K562 (cell line): Measurements from ENCODE around the gene IL4I1. TPM values are rescaled to one million over a fixed set of nuclear protein-coding genes. Genes with fewer than 3 reads are reported as not detected.

Experiments
- ARID2 ChIP-seq: fragments of 450-650 bp; IDR thresholded peaks from 2 replicates; pipeline ENCODE4 v1.6.1; 2017; ENCODE audit warnings: antibody characterized with exemption, mild to moderate bottlenecking
- CCNT2 ChIP-seq: IDR thresholded peaks from 2 replicates; pipeline ENCODE4 v1.6.1; 2011; ENCODE audit warnings: borderline replicate concordance, low read depth, mild to moderate bottlenecking, moderate library complexity, mixed read lengths, low read length; ENCODE audit not compliant: insufficient read length; ENCODE audit errors: extremely low read depth
- CHD4 ChIP-seq: fragments of 200-600 bp; sonication (generic); IDR thresholded peaks from 3 replicates; pipeline ENCODE4 v1.6.1; 2012; ENCODE audit warnings: low read depth, mild to moderate bottlenecking, mixed read lengths, low read length, inconsistent platforms; ENCODE audit not compliant: insufficient read depth, insufficient replicate concordance, poor library complexity, severe bottlenecking
- EGR1 ChIP-seq: fragments of 450-650 bp; conservative IDR thresholded peaks from 2 replicates; pipeline ENCODE4 v1.6.1; 2017; ENCODE audit warnings: mild to moderate bottlenecking
- JUN ChIP-seq, 2 experiments: sonication (generic) in 1 of 2; formaldehyde crosslinking in 1 of 2; IDR thresholded peaks; 2 replicates each; pipeline versions ENCODE4 v1.6.1 to v1.8.0; 2012 to 2022; ENCODE audit warnings: borderline replicate concordance in 2 of 2, mild to moderate bottlenecking in 2 of 2, improper control_type of control experiment in 1 of 2, low read depth in 1 of 2, low read length in 1 of 2, missing genetic modification reagents in 1 of 2
- MAX ChIP-seq: sonication (generic); formaldehyde crosslinking; IDR thresholded peaks from 2 replicates; pipeline ENCODE4 v1.9.0; 2022; ENCODE audit warnings: mild to moderate bottlenecking, missing genetic modification reagents
- MYBL2 ChIP-seq, 2 experiments: fragments of 450-650 bp in 1 of 2; sonication (generic) in 1 of 2; formaldehyde crosslinking in 1 of 2; IDR thresholded peaks; 2 replicates each; pipeline versions ENCODE4 v1.6.1 to v1.8.1; 2017 to 2022; ENCODE audit warnings: borderline replicate concordance in 1 of 2, inconsistent platforms in 1 of 2, low read depth in 1 of 2, mild to moderate bottlenecking in 1 of 2, missing genetic modification reagents in 1 of 2, moderate library complexity in 1 of 2
- POLR2A ChIP-seq: fragments of 450-650 bp; conservative IDR thresholded peaks from 2 replicates; pipeline ENCODE4 v1.6.1; 2016
- PPARD ChIP-seq: fragments of 250-450 bp; sonication (Bioruptor Pico); IDR thresholded peaks from 2 replicates; pipeline ENCODE4 v1.8.0; 2022; ENCODE audit warnings: inconsistent platforms, mild to moderate bottlenecking, moderate library complexity
- RB1 ChIP-seq: fragments of 450-650 bp; IDR thresholded peaks from 2 replicates; pipeline ENCODE4 v1.6.1; 2017; ENCODE audit warnings: low read depth, mild to moderate bottlenecking
- SMAD4 ChIP-seq: fragments of 250-450 bp; sonication (Bioruptor Pico); conservative IDR thresholded peaks from 2 replicates; pipeline ENCODE4 v1.8.0; 2021; ENCODE audit warnings: inconsistent platforms, mild to moderate bottlenecking, moderate library complexity
- STAT5A ChIP-seq: IDR thresholded peaks from 2 replicates; pipeline ENCODE4 v1.6.1; 2012; ENCODE audit warnings: low read length, inconsistent platforms, borderline replicate concordance
- U2AF1 ChIP-seq: fragments of 200-400 bp; formaldehyde crosslinking; optimal IDR thresholded peaks from 2 replicates; pipeline ENCODE3; 2017; ENCODE audit warnings: mild to moderate bottlenecking, low read depth, low read length, moderate library complexity
- ZNF174 ChIP-seq: fragments of 250-450 bp; sonication (Bioruptor Pico); IDR thresholded peaks from 2 replicates; pipeline ENCODE4 v1.4.0; 2020; ENCODE audit warnings: mild to moderate bottlenecking
- ZNF398 ChIP-seq: fragments of 250-450 bp; sonication (Bioruptor Pico); IDR thresholded peaks from 2 replicates; pipeline ENCODE4 v1.8.0; 2021; ENCODE audit warnings: moderate library complexity, mild to moderate bottlenecking, inconsistent platforms
- ZNF511 ChIP-seq: sonication (generic); formaldehyde crosslinking; IDR thresholded peaks from 2 replicates; pipeline ENCODE4 v1.8.0; 2022; ENCODE audit warnings: mild to moderate bottlenecking, missing genetic modification reagents
- ZNF655 ChIP-seq: fragments of 250-450 bp; sonication (Bioruptor Pico); IDR thresholded peaks from 2 replicates; pipeline ENCODE4 v1.5.0; 2021
- ZNF695 ChIP-seq: fragments of 450-650 bp; formaldehyde crosslinking; IDR thresholded peaks from 2 replicates; pipeline ENCODE4 v1.4.0; 2020; ENCODE audit warnings: mild to moderate bottlenecking, moderate library complexity
- polyA plus RNA-seq, 8 experiments: library from polyadenylated mRNA; depleted of rRNA in 4 of 8; stranded (reverse) in 5 of 8; unstranded in 3 of 8; fragments of >200 nt; fragmentation: Nextera tagmentation in 2 of 8; fragmentation: Illumina TruSeq in 1 of 8; extraction: Ambion mirVana in 2 of 8; extraction: Trizol in 1 of 8; gene quantifications; 2 replicates each; pipeline versions ENCODE4 v1.2.1 to v1.2.3, GENCODE V29; 2011 to 2014; ENCODE audit warnings: inconsistent platforms in 1 of 8, missing spikeins in 1 of 8
- total RNA-seq, 7 experiments: library from RNA; depleted of rRNA in 6 of 7; stranded (reverse); fragments of >200 nt in 6 of 7; fragmentation: Illumina TruSeq in 2 of 7; extraction: Trizol in 2 of 7; gene quantifications; 2 replicates each; pipeline versions ENCODE4 v1.2.1 to v1.2.3, GENCODE V29; 2011 to 2021; ENCODE audit warnings: low replicate concordance in 1 of 7
- TF ChIP-seq, protein P1 (sequence below): sonication (generic); formaldehyde crosslinking; IDR thresholded peaks from 2 replicates; pipeline ENCODE4 v1.8.0; 2022; ENCODE audit warnings: mild to moderate bottlenecking, missing genetic modification reagents

IL4I1 gene
- total and polyA plus RNA-seq, 9 of the 15 experiments (the other 6 are each of a cell fraction or from before 2014, with no cell fraction given), result 0.06 to 0.95 (median 0.43) TPM; not detected in 2

DNA sequence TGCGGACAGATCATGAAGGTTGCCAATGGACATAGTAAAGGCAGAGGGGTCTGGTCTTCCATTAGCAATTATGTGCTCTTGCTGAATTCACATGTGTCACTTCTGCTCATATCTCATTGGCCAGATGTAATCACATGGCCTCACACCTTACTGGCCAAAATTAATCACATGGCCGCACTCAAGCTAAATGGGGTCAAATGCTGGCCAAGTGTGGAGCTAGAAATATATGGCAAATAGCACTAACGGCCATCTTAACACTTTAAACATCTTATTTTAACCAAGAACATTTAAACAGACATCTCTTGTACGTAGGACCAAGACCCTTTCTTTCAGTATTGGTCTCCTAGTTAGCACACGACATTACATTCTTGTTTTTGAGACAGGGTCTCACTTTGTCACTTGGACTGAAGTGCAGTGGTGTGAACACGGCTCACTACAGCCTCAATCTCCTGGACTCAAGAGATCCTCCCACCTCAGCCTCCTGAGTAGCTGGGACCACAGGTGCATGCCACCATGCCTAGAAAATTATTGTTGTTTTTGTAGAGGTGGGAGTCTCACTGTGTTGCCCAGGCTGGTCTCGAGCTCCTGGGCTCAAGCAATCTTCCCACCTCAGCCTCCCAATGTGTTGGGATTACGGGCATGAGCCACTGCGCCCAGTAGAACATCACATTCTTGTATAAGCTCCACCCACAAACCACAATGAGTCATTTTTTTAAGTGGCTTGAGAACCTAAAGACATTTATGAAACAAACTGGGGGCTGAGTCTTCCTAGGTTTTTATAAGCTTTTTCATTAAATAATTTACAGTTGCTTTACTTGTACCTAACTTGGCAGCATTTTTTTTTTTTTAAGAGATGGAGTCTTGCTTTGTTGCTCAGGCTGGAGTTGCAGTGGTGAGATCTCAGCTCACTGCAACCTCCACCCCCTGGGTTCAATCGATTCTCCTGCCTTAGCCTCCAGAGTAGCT lies 48.7 kb downstream of the IL4I1 start (continued):
- TF ChIP-seq ZNF655 (CRISPR knock-in tag) (no peak), MYBL2 (IDR thresholded peaks at IDR 0.05; ENCODE audit: low read depth) (no peak), MYBL2 (CRISPR knock-in tag; IDR thresholded peaks at IDR 0.05; ENCODE audit: borderline replicate concordance) (no peak), JUN (IDR thresholded peaks at IDR 0.05; ENCODE audit: borderline replicate concordance, low read depth, low read length) (0 out of 2 replicates have a peak, but pooled peaks have one; percentile 70), JUN (CRISPR knock-in tag; IDR thresholded peaks at IDR 0.05; ENCODE audit: borderline replicate concordance) (no peak), SMAD4 (CRISPR knock-in tag) (0 out of 2 replicates have a peak, but pooled peaks have one; percentile 26), ZNF511 (CRISPR knock-in tag) (0 out of 2 replicates have a peak, but pooled peaks have one; percentile 4), POLR2A (0 out of 2 replicates have a peak, but pooled peaks have one; percentile 26), STAT5A (no peak), ZNF695 (CRISPR knock-in tag) (no peak), ARID2 (no peak), ZNF174 (CRISPR knock-in tag) (no peak), MAX (CRISPR knock-in tag) (peak; percentile 90), U2AF1 (no peak), EGR1 (no peak), CHD4 (no peak), PPARD (CRISPR knock-in tag) (no peak), CCNT2 (no peak), RB1 (no peak), ZNF398 (no peak)
- TF ChIP-seq, protein P1, sequence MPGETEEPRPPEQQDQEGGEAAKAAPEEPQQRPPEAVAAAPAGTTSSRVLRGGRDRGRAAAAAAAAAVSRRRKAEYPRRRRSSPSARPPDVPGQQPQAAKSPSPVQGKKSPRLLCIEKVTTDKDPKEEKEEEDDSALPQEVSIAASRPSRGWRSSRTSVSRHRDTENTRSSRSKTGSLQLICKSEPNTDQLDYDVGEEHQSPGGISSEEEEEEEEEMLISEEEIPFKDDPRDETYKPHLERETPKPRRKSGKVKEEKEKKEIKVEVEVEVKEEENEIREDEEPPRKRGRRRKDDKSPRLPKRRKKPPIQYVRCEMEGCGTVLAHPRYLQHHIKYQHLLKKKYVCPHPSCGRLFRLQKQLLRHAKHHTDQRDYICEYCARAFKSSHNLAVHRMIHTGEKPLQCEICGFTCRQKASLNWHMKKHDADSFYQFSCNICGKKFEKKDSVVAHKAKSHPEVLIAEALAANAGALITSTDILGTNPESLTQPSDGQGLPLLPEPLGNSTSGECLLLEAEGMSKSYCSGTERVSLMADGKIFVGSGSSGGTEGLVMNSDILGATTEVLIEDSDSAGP (CRISPR knock-in tag), result no peak
